Fibroblast of the aortic adventitia (primary cell): Measurements from ENCODE around the gene CDH13. TPM values are rescaled to one million over a fixed set of nuclear protein-coding genes. Genes with fewer than 3 reads are reported as not detected.

Experiments
- DNase-seq: peaks from one replicate; pipeline ENCODE4 v3.0.0-alpha.2; 2010; ENCODE audit warnings: low read depth
- H3K4me3 ChIP-seq: 2 replicates; pipeline ENCODE4 v1.5.1; 2011; ENCODE audit warnings: low read depth, mild to moderate bottlenecking, control low read depth, low read length, moderate library complexity
- total RNA-seq: library from RNA; depleted of rRNA; stranded (reverse); fragments of >200 nt; gene quantifications from 2 replicates; pipeline ENCODE4 v1.2.3, GENCODE V29; 2012; ENCODE audit warnings: low replicate concordance
- TF ChIP-seq, protein P1 (sequence below): IDR thresholded peaks from 2 replicates; pipeline ENCODE4 v1.5.1; 2011; ENCODE audit warnings: mild to moderate bottlenecking, low read length, control low read depth, inconsistent platforms; ENCODE audit not compliant: insufficient read depth

Gene CDH13
- total RNA-seq, 1 donor: 55.7 TPM

DNA sequence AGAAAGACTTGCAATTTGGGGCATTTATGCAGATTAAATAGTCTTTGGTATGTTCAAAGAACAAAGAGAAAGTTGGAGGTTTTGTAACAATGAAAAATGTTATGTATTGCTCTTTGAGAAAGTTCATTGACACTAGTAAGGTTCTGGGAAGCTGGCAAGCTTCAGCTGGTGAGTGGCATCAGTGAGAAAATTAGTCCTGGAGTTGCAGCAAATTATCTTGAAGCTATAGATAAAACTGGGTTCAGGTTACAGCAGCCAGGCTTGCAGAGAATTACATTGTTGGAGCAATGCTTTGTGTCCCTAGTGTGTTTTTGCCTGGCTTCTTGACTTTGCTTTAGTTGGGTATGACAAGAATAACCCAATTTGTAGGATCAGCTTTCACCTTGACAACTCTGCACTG lies 221.2 kb downstream of the CDH13 start:
- TF ChIP-seq, protein P1, sequence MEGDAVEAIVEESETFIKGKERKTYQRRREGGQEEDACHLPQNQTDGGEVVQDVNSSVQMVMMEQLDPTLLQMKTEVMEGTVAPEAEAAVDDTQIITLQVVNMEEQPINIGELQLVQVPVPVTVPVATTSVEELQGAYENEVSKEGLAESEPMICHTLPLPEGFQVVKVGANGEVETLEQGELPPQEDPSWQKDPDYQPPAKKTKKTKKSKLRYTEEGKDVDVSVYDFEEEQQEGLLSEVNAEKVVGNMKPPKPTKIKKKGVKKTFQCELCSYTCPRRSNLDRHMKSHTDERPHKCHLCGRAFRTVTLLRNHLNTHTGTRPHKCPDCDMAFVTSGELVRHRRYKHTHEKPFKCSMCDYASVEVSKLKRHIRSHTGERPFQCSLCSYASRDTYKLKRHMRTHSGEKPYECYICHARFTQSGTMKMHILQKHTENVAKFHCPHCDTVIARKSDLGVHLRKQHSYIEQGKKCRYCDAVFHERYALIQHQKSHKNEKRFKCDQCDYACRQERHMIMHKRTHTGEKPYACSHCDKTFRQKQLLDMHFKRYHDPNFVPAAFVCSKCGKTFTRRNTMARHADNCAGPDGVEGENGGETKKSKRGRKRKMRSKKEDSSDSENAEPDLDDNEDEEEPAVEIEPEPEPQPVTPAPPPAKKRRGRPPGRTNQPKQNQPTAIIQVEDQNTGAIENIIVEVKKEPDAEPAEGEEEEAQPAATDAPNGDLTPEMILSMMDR: no peak
- DNase-seq: peak; percentile 71
- H3K4me3 ChIP-seq: no peak overlapping the region

DNA sequence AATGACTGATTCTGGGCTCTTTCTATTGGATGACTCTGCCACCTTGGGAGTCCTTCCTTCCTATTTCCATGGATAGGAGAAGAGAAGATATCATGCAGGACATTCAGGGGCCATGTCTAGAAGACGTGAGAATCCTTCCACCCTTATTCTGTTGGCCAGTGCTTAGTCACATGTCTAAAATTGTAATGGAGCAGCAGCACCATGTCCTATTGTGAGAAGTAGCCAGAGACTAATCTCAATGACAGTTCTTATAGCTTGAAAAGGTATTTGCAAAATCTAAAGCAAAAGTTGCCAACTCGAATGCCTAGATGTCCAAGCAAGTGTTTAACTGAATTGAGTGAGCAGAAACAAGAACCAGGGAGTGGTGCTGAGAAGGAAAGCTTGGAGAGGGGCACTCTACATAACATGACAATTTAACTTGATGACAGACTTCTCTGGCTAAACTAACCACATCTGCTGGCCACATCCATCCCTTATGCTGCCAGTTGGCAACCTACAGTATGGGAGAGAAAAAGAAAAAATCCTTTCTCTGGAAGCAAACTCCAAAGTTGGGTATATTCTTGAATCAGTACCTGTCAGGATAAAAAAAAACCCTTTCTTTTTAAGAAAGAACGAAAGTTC lies 225.7 kb downstream of the CDH13 start:
- TF ChIP-seq, protein P1: no peak
- DNase-seq: peak; percentile 66
- no peak overlapping the region for H3K4me3 ChIP-seq

DNA sequence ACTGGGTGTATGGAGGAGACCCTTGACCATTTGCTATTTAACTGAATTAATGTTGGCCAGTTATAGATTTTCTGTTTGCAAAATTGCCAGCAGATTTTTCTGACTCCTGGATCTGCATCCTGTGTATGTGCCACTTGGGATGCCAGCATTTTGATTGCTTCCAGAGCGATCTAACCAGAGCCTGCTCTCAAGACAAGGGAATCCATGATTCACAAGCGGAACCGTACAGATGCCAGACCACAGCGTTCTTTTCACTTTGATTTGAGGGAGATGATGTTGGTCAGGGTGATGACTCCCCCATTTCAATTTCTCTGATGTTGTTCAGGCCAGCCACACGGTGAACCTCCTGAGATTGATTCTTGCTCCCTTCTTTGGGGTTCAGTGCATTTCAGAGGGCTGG lies 228.7 kb downstream of the CDH13 start:
- H3K4me3 ChIP-seq: no peak overlapping the region
- DNase-seq: peak; percentile 67
- TF ChIP-seq, protein P1: no peak

DNA sequence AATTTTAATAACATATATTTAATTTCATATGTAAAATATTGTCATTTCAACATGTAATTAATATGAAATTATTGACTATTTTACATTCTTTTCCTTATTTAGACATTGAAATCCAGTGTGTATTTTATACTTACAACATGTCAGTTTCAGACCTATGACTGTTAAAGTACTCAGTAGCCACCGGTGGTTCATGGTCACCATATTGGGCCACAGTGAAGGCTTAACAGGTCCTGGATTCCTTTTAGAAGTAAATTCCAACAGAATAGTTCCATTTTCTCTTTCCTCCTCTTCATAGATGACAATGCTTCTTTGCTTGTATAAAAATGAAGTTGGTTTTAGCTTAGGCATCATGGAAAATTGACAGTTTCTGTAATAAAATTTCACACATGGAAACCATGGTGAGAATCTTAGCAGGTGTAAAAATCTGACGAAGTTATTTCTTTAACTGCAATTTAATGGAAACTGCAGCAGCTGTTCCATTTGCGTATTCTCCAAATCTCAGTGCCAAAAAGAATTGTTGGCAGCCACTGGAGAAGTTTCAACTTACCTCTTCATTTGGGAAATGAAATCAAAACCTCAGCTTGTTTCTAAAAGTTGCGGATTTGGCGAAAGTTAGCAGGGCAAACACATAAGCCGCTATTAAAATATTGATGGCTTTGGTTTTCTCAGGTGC lies 231.1 kb downstream of the CDH13 start:
- no peak overlapping the region for H3K4me3 ChIP-seq
- DNase-seq: no peak
- TF ChIP-seq, protein P1: no peak

DNA sequence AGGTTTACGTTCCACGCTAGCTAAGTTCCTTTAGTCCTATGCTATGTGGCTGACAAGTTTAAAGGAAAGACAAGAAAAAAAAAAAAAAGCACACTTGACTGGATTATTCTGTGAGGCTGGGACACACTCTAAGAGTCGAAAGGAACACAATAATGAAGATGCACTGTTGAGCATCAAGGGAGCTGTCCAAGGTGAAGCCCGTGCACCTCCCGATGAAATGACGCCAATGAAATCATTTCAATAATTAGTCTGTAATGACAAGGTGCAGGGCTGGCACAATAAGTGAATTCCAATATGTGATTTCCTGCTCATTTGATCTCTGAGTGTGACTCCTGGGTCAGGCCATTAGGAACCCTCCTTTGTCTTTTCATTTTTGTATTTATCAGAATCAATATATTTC lies 232.9 kb downstream of the CDH13 start:
- TF ChIP-seq, protein P1: no peak

DNA sequence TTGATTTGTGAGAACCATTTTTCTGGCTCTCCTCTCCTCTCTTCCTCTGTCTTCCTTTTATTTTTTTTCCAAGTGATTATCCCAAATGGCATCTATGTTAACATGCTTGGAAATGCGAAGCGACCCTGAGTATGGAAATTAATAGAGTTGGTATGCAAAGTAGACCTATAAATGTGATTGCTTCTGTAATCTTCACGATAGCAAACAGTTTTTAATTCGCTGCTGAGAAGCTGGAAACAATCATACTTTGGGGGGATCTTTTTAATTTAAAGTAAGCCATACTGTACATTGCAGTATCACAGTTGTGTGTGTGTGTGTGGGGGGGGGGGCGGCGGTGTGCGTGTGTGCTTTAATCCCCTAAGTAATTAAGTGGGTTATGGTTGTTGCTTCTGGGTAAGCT lies 233.3 kb downstream of the CDH13 start:
- TF ChIP-seq, protein P1: no peak

More for the DNA sequence above, 232.9 kb downstream of the CDH13 start:
- DNase-seq: no peak
- no peak overlapping the region for H3K4me3 ChIP-seq

More for the DNA sequence above, 233.3 kb downstream of the CDH13 start:
- H3K4me3 ChIP-seq: no peak overlapping the region
- DNase-seq: no peak
